CD4-positive, alpha-beta T cell treated with Interleukin-6 for 4 hours (primary cell): ENCODE measurements around the gene DENND4A.
"Not testable (repeated sequence)": the region's sequence is repeated elsewhere in the genome, so short reads cannot be mapped to it uniquely, and the experiment has no call there.

ENCODE experiments used
- DNase-seq: peaks from one replicate; pipeline ENCODE4 v3.0.0-alpha.2; 2020; ENCODE audit warnings: mixed read lengths

DENND4A gene

DNA sequence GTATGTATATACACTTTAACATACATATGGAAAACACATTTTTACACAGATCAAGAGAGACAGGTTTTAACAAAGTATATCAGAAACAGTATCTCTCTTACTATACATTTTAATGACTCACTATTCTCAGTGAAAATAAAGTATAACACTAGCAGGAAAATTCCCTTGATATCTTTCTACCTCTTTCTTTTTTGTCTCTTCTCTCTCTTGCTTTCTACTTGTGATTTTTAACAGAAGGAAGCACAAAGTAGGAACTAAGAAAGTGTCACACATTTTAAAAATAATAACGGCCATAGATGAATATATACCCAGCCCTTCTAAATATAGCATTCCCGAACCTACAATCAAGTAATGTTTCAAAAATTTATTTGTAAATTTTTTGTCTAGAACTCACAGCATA lies 4.8 kb downstream of the DENND4A start:
- DNase-seq, result no peak

DNA sequence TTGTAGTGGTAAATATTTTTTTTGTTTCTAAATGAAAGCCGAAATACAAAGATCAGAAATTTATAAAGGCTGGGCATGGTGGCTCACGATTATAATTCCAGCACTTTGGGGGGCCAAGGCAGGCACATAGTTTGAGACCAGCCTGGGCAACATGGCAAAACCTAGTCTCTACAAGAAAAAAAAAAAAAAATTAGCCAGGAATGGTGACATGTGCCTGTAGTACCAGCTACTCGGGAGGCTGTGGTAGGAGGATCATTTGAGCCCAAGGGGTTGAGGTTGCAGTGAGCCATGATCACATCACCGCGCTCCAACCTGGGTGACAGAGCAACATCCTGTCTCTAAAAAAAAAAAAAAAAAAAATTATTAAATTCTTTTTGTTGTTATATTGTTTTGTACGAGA lies 6.9 kb downstream of the DENND4A start:
- DNase-seq, result peak; percentile 36

DNA sequence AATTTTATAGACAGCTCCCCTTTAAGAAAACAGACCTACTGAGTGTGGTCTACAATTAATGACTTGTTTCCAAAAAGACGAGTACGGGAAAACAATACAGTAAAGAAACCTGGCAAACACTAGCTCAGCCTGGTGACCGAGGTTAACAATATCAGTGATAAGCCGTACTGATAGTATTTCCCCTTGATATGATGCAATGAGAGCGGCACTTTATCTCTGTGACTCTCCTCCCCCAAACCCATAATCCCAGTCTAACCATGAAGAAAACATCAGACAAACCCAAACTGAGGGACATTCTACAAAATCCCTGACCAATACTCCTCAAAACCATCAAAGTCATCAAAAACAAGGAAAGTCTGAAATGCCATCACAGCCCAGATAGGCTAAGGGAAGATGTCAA lies 8.2 kb downstream of the DENND4A start:
- DNase-seq, result no peak

DNA sequence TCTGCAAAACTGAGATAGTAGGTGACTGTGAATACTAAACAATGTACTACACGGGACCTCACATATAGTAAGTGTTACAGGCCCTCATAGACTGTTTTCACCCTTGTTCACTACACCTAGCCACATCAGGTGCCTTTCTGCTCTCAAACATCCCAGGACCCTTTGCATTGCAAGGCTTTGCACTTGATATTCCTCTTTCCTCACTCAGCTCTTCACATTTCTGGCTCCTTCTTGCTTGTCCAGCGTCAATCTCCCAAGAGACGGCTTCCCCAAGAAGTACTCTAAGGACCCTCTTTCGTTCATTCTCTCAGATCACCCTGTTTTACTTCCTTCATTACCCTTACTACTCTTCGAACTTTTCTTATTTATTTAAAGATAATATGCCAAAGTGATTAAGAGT lies 10.0 kb downstream of the DENND4A start:
- DNase-seq, result no peak

DNA sequence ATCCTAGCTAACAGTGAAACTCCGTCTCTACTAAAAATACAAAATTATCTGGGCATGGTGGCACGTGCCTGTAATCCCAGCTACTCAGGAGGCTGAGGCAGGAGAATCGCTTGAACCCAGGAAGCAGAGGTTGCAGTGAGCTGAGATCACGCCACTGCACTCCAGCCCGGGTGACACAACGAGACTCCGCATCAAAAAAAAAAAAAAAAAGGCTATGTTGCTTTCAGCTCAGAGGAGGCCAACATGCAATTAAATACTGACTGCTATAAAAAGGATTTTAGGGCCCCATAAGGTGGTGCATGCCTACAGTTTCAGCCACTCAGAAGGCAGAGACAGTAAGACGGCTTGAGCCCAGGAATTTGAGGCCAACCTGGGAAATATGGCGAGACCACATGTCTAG lies 13.4 kb downstream of the DENND4A start:
- not testable (repeated sequence) for DNase-seq

DNA sequence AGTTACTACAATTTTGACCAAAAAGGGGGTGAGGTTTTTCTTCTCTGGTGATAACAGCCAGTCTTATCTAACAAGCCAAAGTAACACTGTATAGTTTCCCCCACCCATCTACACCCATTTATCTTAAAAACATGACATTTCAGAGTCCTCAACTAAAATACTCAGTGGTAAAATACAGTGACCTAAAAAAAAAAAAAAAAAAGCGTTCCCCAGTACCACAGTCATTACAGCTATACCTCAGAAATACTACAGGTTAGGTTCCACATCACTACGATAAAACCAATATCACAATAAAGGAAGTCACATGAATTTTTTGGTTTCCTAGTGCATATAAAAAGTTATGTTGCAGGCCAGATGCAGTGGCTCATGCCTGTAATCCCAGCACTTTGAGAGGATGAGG lies 13.8 kb downstream of the DENND4A start:
- no peak for DNase-seq

DNA sequence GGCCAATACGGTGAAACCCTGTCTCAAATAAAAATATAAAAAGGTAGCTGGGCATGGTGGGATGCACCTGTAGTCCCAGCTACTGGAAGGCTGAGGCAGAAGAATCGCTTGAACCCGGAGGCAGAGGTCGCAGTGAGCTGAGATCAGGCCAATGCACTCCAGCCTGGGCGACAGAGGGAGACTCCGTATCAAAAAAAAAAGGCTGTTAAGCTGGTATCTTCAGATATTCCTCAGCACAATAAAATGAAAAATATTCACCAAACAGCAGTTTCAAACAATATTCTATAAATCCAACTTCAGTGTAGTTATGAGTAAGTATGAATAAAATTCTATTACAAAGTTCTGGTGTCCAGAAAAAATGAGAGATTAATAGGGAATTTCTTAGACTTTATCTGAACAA lies 14.2 kb downstream of the DENND4A start:
- no peak for DNase-seq

DNA sequence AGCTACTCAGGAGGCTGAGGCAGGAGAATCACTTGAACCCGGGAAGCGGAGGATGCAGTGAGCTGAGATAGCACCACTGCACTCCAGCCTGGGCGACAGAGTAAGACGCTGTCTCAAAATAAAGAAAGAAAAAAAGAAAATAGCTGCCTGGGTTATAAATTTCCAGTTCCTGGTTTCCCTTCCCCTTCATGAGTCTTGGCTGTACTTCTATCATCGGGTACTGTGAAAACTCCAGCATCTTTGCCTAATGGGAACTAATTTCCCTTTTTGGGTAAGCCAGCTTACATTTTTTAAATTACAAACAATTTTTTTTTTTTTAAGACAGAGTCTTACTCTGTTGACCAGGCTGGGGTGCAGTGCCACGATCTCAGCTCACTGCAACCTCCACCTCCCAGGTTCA lies 15.0 kb downstream of the DENND4A start:
- DNase-seq, result no peak

DNA sequence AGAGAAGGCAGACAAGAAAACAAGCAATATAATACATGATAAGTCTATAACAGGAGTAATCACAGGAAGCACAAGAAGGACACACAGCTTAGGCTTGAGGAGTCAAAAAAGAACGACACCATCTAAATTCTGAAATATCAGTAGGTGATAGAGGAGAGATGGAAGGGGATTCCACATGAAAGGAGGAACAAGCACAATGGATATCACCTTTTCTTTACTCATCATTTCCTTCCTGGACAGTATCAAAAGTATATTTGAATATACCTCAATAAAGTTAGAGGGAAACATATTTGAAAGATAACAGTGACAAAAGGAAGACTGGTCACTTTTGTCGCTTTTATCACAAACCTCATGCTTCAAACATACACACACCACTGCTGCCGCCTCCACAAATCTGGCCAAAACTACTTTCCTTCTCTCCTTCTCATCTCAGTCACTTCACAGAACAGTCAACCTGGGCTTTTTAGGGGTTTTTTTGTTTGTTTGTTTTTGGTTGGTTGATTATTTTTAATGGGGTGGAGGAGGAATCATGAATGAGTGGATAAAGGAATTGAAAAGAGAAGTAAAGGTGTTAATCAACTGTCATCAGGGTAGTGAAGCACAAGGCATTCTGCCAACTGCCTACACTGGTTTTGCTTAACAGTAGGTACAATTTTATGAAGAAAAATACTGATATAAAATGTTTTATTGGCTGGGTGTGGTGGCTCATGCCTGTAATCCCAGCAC lies 18.5 kb downstream of the DENND4A start:
- no peak for DNase-seq

DNA sequence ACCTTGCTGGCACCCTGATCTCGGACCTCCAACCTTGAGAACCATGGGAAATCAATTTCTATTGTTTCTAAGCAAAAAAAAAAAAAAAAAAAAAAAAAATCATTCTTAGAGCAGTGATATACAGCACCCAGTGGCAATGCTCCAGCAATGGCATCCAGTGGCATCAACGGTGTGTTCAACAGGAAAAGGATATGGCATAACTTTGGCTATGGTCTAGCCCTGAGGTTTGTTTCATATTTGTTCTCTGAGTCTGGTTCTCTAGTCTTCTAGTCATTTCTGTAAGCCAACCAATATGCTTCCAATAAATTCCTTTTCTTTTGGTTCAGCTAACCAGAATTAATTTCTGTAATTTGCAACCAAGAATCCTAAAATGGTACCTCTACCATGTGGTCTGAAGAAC lies 19.2 kb downstream of the DENND4A start:
- DNase-seq, result no peak

DNA sequence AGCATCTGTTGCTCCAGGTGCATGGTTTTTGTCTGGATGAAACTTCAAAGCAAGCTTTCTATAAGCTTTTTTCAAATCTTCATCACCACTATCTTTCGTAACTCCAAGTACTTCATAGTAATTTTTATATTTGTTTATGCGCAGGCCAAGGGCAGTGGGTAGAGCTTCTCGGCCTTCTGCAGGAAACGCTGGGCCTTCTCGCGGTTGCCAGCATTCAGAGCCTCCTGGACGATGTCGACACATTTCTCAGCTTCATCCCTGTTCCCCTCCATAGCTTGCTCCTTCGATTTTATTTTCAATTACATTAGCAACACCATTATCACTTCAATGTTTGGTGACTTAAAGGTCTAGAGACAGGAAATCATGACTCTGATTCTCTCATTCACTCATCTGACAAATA lies 20.2 kb downstream of the DENND4A start:
- DNase-seq, result no peak

DNA sequence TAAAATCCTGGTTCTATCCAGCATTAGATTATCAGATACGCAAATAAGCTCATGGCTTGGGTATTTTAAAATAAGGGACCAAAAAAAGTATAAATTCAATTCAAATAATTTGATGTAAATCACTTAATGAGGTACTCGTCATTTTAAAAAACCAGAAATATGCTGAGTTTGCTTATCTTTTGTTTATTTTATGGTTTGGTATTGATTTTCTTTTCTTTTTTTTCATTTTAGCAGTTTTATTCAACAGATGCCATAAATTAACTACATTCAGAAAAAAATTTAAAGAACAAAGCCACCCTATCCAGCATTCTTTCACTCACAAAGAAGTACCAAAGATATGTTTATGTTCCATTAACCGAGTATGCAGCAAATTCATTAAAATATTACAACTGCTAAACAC lies 22.6 kb downstream of the DENND4A start:
- DNase-seq, result no peak

DNA sequence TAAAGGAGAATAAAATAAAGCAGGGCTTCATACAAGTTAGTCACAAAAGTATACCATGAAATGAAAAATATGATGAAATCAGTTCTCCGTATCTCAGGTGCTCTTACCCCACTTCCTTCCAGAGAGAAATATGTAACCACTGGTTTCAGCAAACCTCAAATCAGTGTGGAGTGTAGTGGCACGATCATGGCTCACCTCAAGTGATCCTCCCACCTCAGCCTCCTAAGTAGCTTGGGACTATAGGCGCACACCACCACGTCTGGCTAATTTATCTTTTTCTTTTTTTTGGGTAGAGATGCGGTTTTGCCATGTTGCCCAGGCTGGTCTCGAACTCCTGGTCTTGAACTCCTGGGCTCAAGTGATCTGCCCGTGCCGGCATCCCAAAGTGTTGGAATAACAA lies 24.2 kb downstream of the DENND4A start:
- DNase-seq, result no peak

DNA sequence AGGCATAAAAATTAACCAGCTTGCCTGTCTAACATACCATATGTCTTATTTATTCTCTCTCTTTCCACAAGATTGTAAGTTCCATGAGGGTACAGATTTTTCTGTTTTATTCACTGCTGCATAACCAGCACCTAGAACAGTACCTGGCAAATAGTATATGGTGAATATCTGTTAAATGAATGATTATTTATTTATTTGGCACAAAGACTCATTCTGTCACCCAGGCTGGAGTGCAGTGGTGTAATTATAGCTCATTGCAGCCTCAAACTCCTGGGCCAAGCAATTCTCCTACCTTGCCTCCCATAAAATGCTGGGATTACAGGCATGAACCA lies 24.9 kb downstream of the DENND4A start:
- no peak for DNase-seq

DNA sequence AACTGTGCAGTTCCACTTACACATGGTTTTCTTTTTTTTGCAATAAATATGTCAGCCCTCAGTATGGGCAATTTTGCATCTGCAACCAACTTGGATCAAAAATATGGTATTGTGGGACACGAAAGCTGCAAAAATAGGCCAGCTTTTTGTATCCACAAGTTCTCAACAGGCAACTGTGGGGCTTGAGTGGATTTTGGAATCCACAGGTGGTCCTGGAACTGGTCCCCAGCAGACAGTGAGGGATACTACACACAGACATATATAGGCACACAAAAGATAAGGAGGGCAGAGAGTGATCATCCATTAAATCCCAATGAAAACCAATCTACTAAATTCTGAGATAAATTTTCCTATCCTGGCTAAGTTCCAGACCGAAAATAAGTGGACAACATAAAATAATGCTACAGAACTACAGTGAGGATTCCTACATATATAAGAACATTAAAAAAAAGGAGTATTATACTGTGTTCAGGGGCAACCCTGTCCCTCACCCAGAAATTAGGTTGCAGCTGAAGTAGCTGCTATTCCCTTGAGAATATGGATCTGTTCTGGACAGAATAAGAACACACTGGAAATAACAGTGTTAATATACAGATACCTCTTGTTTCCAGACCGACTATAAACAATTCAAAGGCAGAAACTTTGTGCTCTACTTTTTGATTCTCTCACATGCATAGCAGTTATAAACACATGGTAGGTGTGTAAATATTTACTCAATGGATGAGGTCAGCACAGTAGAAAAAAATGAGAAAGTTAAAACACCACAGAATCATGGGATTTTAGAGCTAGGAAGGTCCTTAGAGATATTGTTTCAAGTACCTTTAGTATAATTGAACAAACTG lies 25.4 kb downstream of the DENND4A start:
- no peak for DNase-seq

DNA sequence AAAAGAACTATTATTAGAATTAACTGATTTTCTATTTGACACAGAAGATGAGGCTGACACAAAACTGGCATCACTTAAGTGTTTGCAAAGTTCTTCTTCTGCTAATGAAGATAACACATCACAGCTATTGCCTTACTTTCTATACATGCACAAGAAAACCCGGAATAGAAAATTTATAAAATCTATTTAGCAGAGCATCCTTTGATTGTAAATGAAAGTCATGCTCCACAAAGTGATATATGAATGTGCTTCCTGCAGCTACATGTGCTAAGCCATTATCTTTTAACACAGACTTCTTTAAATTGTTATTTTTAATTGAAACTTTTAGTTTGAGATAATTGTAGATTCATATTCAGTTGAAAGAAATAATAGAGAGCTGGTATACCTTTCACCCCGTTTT lies 27.0 kb downstream of the DENND4A start:
- no peak for DNase-seq

DNA sequence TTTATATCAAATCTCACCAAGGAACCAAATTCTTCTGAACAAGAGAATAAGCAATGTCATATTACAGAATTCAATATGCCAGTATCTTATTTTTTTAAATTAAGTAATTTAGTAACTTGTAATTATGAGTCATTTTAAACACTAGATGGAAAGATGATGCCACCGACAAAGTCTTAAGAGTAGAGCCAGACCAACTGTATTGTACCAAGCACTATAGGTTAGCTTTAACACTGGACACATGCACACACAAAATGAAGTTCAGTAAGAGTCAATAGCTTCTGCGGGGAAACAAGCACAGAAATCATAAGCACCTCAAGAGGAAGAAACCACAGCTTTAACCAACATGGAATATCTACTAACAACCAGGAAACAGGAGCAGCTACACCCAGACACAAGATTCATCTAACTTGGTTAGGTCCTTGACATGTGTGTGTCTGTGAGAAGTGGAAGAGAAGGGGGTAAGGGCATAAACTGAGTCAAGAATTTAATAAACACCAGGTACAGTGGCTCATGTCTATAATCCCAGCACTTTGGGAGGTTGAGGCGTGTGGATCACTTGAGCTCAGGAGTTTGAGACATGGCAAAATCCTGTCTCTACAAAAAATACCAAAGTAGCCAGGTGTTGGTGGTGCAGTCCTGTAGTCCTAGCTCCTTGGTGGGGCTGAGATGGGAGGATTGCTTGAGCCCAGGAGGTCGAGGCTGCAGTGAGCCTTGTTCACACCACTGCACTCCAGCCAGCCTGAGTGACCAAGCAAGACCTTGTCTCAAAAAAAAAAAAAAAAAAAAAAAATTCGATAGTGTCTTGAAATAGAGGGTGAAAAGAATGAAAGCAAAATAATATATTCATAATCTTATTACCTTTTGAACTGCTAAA lies 28.9 kb downstream of the DENND4A start:
- DNase-seq, result no peak

DNA sequence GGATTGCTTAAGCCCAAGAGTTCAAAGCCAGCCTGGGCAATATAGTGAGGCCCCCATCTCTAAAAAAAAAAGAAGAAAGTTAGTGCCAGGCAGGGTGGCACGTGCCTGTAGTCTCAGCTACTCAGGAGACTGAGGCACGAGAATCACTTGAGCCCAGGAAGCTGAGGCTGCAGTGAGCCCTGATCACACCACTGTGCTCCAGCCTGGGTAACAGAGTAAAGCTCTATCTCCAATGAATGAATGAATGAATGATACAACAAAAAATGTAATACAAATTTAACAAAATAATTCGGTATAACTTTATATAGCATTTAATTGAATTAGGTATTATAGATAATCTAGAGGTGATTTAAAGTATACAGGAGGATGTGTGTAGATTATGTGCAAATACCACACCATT lies 29.7 kb downstream of the DENND4A start:
- no peak for DNase-seq

DNA sequence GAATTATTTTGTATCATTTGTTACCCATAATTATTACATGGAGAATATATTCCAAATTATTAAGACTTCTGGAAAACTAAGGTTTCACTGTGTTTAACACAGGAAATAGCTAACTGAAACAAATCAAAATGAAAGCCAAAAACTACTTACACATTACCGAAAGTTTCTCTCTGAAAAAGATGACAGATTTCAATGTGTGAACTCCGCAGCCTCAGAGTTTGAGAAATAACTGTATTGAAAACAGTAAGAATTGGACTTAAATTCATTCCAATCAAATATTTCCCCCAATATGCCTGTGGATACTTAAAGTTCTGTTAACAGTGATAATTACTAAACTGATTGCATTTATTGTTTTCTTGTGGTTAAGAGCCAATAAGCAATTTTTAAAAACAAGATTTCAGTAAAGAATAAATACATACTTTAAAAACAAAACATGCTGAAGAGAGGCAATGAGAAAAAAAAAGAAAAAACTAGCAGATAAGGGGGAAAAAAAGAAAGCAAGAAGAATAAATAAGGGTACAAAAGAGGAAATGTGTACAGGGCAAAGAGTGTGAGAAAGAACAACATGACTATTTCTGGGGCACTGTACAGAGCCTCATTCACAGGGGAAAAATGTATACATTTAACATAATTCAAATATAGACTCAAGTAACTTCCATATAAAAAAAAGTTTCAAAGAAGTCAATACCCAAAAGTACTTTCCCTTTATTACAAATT lies 30.7 kb downstream of the DENND4A start:
- no peak for DNase-seq

DNA sequence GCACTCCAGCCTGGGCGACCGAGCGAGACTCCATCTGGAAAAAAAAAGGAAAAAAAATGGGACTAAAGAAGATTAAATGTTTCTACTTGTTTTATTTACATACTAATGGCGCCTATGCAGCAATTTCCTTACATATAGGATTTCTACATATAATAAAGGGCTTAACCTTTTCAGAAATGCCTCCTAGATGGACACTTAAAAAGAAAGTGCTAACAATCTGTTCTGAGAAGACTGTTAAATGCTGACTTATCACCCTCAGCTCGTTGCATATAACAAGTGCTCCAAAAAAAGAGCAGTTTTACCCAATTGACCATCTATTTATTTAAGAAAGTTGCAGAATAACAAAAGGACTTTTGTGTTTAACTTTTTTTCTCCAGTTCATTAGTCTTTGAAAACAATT lies 32.7 kb downstream of the DENND4A start:
- no peak for DNase-seq

DNA sequence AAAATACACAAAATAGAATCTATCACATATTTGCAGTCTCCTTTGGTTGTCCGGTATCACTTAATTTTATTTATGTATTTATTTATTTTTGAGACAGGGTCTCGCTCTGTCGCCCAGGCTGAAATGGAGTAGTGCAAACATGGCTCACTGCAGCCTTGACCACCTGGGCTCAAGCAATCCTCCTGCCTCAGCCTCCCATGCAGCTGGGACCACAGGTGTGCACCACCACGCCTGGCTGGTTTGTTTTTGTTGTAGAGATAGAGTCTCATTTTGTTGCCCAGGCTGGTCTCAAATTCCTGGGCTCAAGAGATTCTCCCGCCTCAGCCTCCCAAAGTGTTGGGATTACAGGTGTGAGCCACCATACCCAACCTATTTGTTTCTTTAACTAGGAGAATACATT lies 33.9 kb downstream of the DENND4A start:
- DNase-seq, result no peak

DNA sequence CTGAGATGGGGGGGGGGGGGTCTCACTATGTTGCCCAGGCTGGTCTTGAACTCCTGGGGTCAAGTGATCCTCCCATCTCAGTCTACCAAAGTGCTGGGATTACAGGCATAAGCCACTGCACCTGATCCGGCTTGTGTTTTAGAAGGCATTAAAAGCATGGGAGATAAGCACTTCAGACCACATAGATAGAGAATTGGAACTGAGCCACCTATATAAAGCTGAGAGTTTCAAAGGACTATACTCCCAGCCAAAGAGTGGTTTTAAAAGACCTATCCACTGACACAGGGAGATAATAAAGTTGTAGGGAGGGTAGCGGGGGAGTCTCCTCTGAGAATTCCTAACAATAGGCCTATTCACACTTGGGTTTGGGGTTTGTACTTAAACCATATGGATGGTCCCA lies 34.8 kb downstream of the DENND4A start:
- DNase-seq, result no peak

DNA sequence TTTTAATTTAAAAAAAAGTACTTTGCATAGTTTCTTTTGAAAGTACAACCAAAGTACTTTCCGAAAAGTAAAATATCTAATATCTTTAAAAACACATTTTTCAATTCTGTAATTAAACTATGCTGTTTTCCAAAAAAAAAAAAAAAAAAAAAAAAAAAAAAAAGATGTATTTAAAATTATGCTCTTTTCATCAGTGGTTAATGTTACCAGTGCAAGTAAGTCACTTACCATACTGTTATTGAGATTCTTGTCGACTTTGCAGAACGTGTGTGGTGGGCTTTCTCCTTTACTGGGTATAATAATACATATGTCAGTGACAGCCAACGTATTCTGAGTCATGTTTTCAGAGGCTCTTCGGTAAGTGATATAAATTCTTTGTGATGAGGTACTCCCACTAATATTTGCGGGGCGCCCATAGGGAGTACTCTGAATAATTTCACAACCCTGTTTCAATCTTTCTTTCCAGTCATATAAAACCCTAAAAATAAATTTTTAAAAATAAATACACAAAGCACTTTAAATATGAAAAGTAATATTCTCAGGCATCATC lies 39.9 kb downstream of the DENND4A start:
- no peak for DNase-seq
